ENCODE results near the gene FGD5. TPM values are rescaled to one million over a fixed set of nuclear protein-coding genes. Genes with fewer than 3 reads are reported as not detected.
A peak's percentile ranks its signal among the peaks of the same experiment; 100 is the strongest.

The FGD5 gene
- total and polyA plus RNA-seq, 9 of the 15 experiments (the other 6 are each of a cell fraction or from before 2014, with no cell fraction given): 0.18 TPM; not detected in 8

DNA sequence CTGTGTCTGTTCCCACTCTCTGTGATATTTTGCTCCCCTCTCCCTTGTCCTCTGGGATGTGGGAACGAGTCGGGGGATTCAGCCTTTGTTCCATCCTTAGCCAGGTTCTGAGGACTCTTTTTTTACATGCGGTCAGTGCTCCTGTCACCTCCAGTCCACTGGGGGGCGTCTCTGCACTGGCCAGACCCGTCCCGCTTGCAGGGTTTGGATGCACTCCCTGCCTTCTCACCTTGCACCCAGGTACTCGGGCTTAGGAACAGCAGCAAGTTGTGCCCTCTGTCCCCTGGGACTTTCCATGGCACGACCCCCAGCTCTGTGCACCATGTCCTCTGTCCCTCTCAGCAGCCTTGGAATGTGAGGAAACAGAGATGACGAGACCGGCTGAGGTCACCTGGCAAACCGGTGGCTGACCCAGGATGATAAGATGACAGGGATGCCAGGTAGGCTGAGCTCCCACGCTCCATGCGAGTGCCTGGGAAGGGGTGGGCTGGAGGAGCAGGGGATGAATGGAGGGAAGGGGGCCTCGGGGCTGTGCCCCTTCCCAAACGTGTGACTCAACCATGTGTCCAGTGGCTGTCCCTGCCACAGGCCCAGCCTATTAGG is 27.3 kb upstream of the FGD5 start:
- H3K27me3 ChIP-seq (ENCODE audit: control insufficient read depth in 2 of 2, insufficient read depth in 2 of 2, low read length in 2 of 2): peaks cover 16 to 59% of the 10 kb centered on the region in 2 experiments; a peak in 3 of 5 replicates
- ChIA-PET POLR2A (no interaction called here), CTCF (ENCODE audit: low intra/inter-chr PET ratio) (interaction anchor here (3.3 kb wide), 1 partner anchor 130 kb away, joined by 20 read pairs; no protein-coding TSS in a partner anchor)
- no peak overlapping the region for H3K27ac ChIP-seq (ENCODE audit: extremely low read depth, low read depth, low read length)
- 12% methylated on average over 15 of the region's 15 CpGs for WGBS (ENCODE audit: insufficient coverage, low coverage, missing lambda C conversion rate)
- H3K36me3 ChIP-seq (ENCODE audit: control insufficient read depth, insufficient read depth, low read length): no peaks in the 10 kb centered on the region
- no TSS peak for BruUV-seq (replicated peaks)
- H3K9me1 ChIP-seq (ENCODE audit: control insufficient read depth, insufficient read depth, low read length): no peaks in the 10 kb centered on the region
- H3K4me2 ChIP-seq (ENCODE audit: insufficient read depth, low read length): peak overlapping the region; percentile 21; the same call in 1 of the 2 replicates
- peaks cover 9% of the 10 kb centered on the region; the same call in 1 of the 2 replicates for H4K20me1 ChIP-seq (replicated peaks; ENCODE audit: control insufficient read depth, insufficient read depth, low read length)
- intact Hi-C loops (cut with micrococcal nuclease): loop anchor here (1.0 to 5.0 kb wide), 3 partner anchors 71 to 130 kb away; no protein-coding TSS in a partner anchor
- H3K79me2 ChIP-seq (ENCODE audit: control insufficient read depth, insufficient read depth, low read length): no peaks in the 10 kb centered on the region
- H3K4me3 ChIP-seq: no peak overlapping the region
- peak overlapping the region; percentile 66; the same call in 1 of the 2 replicates for H2AFZ ChIP-seq (ENCODE audit: low read depth, low read length)
- FAIRE-seq: peak; percentile 87
- DNase-seq (ENCODE audit: extremely low read depth in 1 of 4, low spot score in 3 of 4): peak; percentile 76 to 83 (median 82)
- H3K9ac ChIP-seq (ENCODE audit: insufficient read depth in 1 of 2, low read depth in 2 of 2, low read length in 2 of 2): no peak overlapping the region
- in situ Hi-C loops (cut with MboI): no loop called here
- no peaks in the 10 kb centered on the region for H3K9me3 ChIP-seq (replicated peaks; ENCODE audit: control insufficient read depth, insufficient read depth, low read depth, low read length)
- no peaks in the 10 kb centered on the region; a peak in 2 of 5 replicates for H3K4me1 ChIP-seq (replicated peaks in 1 of 2; ENCODE audit: control insufficient read depth in 2 of 2, insufficient read depth in 2 of 2, low read length in 2 of 2)
- ATAC-seq: peak; percentile 96
- peak; percentile 38; the same call in 1 of the 2 replicates for TF ChIP-seq ESRRA (IDR thresholded peaks at IDR 0.05; ENCODE audit: borderline replicate concordance, low read depth)
- peak; percentile 61 for TF ChIP-seq RB1 (IDR thresholded peaks at IDR 0.05; ENCODE audit: low read depth)
- TF ChIP-seq MYC (IDR thresholded peaks at IDR 0.05; ENCODE audit: low read depth, low read length): peak; percentile 51; the same call in 1 of the 2 replicates
- no peak for TF ChIP-seq MYC (CRISPR knock-in tag; IDR thresholded peaks at IDR 0.05; ENCODE audit: borderline replicate concordance, low read depth)
- TF ChIP-seq ZNF384 (IDR thresholded peaks at IDR 0.05; ENCODE audit: low read depth, low read length): peak; percentile 83
- peak; percentile 30 for TF ChIP-seq ZFP36 (IDR thresholded peaks at IDR 0.05; ENCODE audit: low read depth, low read length, partially characterized antibody)
- peak; percentile 68; the same call in 1 of the 2 replicates for TF ChIP-seq STAG1 (CRISPR knock-in tag; IDR thresholded peaks at IDR 0.05; ENCODE audit: borderline replicate concordance)
- TF ChIP-seq, protein P1, sequence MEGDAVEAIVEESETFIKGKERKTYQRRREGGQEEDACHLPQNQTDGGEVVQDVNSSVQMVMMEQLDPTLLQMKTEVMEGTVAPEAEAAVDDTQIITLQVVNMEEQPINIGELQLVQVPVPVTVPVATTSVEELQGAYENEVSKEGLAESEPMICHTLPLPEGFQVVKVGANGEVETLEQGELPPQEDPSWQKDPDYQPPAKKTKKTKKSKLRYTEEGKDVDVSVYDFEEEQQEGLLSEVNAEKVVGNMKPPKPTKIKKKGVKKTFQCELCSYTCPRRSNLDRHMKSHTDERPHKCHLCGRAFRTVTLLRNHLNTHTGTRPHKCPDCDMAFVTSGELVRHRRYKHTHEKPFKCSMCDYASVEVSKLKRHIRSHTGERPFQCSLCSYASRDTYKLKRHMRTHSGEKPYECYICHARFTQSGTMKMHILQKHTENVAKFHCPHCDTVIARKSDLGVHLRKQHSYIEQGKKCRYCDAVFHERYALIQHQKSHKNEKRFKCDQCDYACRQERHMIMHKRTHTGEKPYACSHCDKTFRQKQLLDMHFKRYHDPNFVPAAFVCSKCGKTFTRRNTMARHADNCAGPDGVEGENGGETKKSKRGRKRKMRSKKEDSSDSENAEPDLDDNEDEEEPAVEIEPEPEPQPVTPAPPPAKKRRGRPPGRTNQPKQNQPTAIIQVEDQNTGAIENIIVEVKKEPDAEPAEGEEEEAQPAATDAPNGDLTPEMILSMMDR (IDR thresholded peaks at IDR 0.05 in 2 of 3, conservative IDR thresholded peaks at IDR 0.05 in 1 of 3; ENCODE audit: insufficient read depth in 2 of 3, low read depth in 1 of 3, low read length in 3 of 3): peak; percentile 87 to 95 (median 94)
- peak in 1 of 2 experiments; percentile 62; a peak in 1 of 4 replicates for TF ChIP-seq RCOR1 (IDR thresholded peaks at IDR 0.05; ENCODE audit: borderline replicate concordance in 1 of 2, low read depth in 2 of 2, low read length in 2 of 2)
- TF ChIP-seq SRSF3 (IDR thresholded peaks at IDR 0.05; ENCODE audit: insufficient read depth, low read length): no peak
- TF ChIP-seq, protein P2, sequence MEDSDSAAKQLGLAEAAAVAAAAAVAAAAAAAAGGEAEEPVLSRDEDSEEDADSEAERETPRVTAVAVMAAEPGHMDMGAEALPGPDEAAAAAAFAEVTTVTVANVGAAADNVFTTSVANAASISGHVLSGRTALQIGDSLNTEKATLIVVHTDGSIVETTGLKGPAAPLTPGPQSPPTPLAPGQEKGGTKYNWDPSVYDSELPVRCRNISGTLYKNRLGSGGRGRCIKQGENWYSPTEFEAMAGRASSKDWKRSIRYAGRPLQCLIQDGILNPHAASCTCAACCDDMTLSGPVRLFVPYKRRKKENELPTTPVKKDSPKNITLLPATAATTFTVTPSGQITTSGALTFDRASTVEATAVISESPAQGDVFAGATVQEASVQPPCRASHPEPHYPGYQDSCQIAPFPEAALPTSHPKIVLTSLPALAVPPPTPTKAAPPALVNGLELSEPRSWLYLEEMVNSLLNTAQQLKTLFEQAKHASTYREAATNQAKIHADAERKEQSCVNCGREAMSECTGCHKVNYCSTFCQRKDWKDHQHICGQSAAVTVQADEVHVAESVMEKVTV (CRISPR knock-in tag; IDR thresholded peaks at IDR 0.05): peak; percentile 59; the same call in 1 of the 2 replicates
- TF ChIP-seq ARID2 (IDR thresholded peaks at IDR 0.05): peak; percentile 78
- peak; percentile 77 to 96 for TF ChIP-seq RAD21 (CRISPR knock-in tag; conservative IDR thresholded peaks at IDR 0.05 in 1 of 2, IDR thresholded peaks at IDR 0.05 in 1 of 2)
- peak; percentile 75; the same call in 1 of the 2 replicates for TF ChIP-seq CC2D1A (IDR thresholded peaks at IDR 0.05)
- TF ChIP-seq, protein P3, sequence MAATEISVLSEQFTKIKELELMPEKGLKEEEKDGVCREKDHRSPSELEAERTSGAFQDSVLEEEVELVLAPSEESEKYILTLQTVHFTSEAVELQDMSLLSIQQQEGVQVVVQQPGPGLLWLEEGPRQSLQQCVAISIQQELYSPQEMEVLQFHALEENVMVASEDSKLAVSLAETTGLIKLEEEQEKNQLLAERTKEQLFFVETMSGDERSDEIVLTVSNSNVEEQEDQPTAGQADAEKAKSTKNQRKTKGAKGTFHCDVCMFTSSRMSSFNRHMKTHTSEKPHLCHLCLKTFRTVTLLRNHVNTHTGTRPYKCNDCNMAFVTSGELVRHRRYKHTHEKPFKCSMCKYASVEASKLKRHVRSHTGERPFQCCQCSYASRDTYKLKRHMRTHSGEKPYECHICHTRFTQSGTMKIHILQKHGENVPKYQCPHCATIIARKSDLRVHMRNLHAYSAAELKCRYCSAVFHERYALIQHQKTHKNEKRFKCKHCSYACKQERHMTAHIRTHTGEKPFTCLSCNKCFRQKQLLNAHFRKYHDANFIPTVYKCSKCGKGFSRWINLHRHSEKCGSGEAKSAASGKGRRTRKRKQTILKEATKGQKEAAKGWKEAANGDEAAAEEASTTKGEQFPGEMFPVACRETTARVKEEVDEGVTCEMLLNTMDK (IDR thresholded peaks at IDR 0.05; ENCODE audit: borderline replicate concordance, insufficient read depth, low read depth, low read length, poor library complexity, severe bottlenecking): peak; percentile 75

Measured in K562 (cell line).